GM23248 (cell line): ENCODE results near the gene SSH3. TPM values are rescaled to one million over a fixed set of nuclear protein-coding genes. Genes with fewer than 3 reads are reported as not detected.
"Not testable (repeated sequence)": the region's sequence is repeated elsewhere in the genome, so short reads cannot be mapped to it uniquely, and the experiment has no call there.

Experiments used
- DNase-seq: peaks from one replicate; pipeline ENCODE4 v3.0.0-alpha.2; 2015
- H2AFZ ChIP-seq: fragments of 200-600 bp; sonication (generic); 2 replicates; pipeline ENCODE4 v1.6.1; 2016; ENCODE audit warnings: antibody characterized with exemption
- H3F3A ChIP-seq: fragments of 200-600 bp; sonication (generic); 2 replicates; pipeline ENCODE4 v1.6.1; 2016; ENCODE audit warnings: mild to moderate bottlenecking, antibody characterized with exemption, mixed run types; ENCODE audit not compliant: insufficient read depth
- H3K27ac ChIP-seq: fragments of 200-600 bp; sonication (generic); 2 replicates; pipeline ENCODE4 v1.5.1; 2016; ENCODE audit warnings: mild to moderate bottlenecking
- H3K27me3 ChIP-seq: fragments of 200-600 bp; sonication (generic); replicated peaks from 2 replicates; pipeline ENCODE4 v1.6.1; 2016; ENCODE audit warnings: mild to moderate bottlenecking; ENCODE audit not compliant: insufficient read depth
- H3K36me3 ChIP-seq: fragments of 200-600 bp; sonication (generic); 2 replicates; pipeline ENCODE4 v1.6.1; 2016; ENCODE audit warnings: low read depth, mild to moderate bottlenecking
- H3K4me1 ChIP-seq: fragments of 200-600 bp; sonication (generic); 2 replicates; pipeline ENCODE4 v1.6.1; 2016; ENCODE audit warnings: mild to moderate bottlenecking; ENCODE audit not compliant: insufficient read depth
- H3K4me2 ChIP-seq: fragments of 200-600 bp; sonication (generic); one replicate; pipeline ENCODE4 v1.6.1; 2016; ENCODE audit warnings: mild to moderate bottlenecking; ENCODE audit not compliant: unreplicated experiment
- H3K4me3 ChIP-seq: fragments of 200-600 bp; sonication (generic); 2 replicates; pipeline ENCODE4 v1.5.1; 2016; ENCODE audit warnings: mild to moderate bottlenecking
- H3K79me2 ChIP-seq: fragments of 200-600 bp; sonication (generic); 2 replicates; pipeline ENCODE4 v1.6.1; 2016; ENCODE audit warnings: mild to moderate bottlenecking; ENCODE audit not compliant: insufficient read depth
- H3K9ac ChIP-seq: fragments of 200-600 bp; sonication (generic); 2 replicates; pipeline ENCODE4 v1.6.1; 2016; ENCODE audit warnings: mild to moderate bottlenecking
- H3K9me2 ChIP-seq: fragments of 200-600 bp; sonication (generic); 2 replicates; pipeline ENCODE4 v1.6.1; 2016; ENCODE audit warnings: mixed run types, mild to moderate bottlenecking, moderate library complexity; ENCODE audit not compliant: insufficient read depth
- H3K9me3 ChIP-seq: fragments of 200-600 bp; sonication (generic); one replicate; pipeline ENCODE4 v1.6.1; 2017; ENCODE audit warnings: low read depth
- H4K20me1 ChIP-seq: fragments of 200-600 bp; sonication (generic); 2 replicates; pipeline ENCODE4 v1.6.0; 2016; ENCODE audit not compliant: insufficient read depth
- EZH2 ChIP-seq: fragments of 200-600 bp; sonication (generic); IDR thresholded peaks from 2 replicates; pipeline ENCODE4 v1.6.1; 2018; ENCODE audit warnings: antibody characterized with exemption, mild to moderate bottlenecking; ENCODE audit not compliant: insufficient read depth, poor library complexity, severe bottlenecking
- EZH2phosphoT487 ChIP-seq: fragments of 200-600 bp; sonication (generic); IDR thresholded peaks from 2 replicates; pipeline ENCODE4 v1.6.1; 2018; ENCODE audit warnings: antibody characterized with exemption, moderate library complexity, mild to moderate bottlenecking, low read depth; ENCODE audit not compliant: insufficient read depth
- WGBS, 2 experiments: methylation state at CpG; one replicate each; pipeline ENCODE4 v1.1.6; 2015 to 2017; ENCODE audit warnings: low lambda C conversion rate in 2 of 2, low coverage in 1 of 2; ENCODE audit errors: missing lambda C conversion rate in 2 of 2; 5-methylcytosine and 5-hydroxymethylcytosine counted together
- in situ Hi-C: fragments of 300-500 bp; cut with MboI; formaldehyde crosslinking; loops from 2 replicates; pipeline ENCODE4 v1.15.0; 2020
- polyA plus RNA-seq: library from polyadenylated mRNA; unstranded; fragments of >200 nt; fragmentation: Nextera tagmentation; extraction: Ambion mirVana; gene quantifications from 2 replicates; pipeline ENCODE4 v1.2.1, GENCODE V29; 2016
- total RNA-seq: library from RNA; depleted of rRNA; stranded (reverse); fragments of >200 nt; shearing (Covaris generic); gene quantifications from 2 replicates; pipeline ENCODE4 v1.2.3, GENCODE V29; 2014

Gene SSH3
- total and polyA plus RNA-seq, 2 experiments from 2014 or later = 20.1 to 26.4 TPM

DNA sequence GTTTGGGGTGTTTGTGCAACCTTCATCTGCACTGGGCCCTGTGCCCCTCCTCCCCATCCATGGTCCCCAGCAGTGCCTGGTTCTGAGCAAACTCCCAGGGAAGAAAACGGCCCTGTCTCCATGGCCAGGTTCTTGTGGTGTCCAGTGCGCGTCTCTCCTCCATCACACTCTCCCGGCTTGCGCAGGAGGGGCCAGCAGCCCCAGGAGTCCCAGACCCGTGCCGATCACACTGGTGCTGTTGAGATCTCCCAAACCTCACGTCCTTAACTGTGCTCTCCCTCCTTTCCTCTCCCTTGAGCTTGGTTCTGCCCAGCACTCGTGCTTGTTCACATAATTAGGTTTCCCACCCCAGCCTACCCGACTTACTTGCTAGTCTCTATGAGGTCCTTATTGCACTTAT is 48.0 kb upstream of the SSH3 start:
- H3K36me3 ChIP-seq = peaks cover 60% of the 10 kb centered on the region
- H3K9me2 ChIP-seq = no peaks in the 10 kb centered on the region

DNA sequence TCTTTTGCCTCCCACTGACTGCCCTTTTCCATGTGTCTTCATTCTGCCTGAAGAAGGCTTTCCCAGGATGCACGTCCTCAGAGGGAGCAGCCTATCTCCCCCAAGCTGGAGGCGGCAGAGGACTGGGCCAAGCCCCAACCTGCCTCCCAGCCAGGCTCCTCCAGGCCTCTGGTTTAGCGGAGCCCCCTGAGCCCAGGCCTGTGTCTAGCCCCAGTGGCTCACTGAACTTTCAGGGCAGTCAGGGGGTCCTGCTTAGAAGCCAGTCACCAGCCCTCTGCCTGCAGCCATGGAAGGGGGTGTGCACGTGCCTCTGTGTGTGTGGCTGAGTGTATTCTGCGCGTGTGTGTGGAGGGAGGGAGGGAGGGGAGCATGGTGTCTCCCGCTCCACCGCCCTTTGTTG is 47.5 kb upstream of the SSH3 start:
- no peak overlapping the region for H2AFZ ChIP-seq
- H3F3A ChIP-seq = peaks cover 58% of the 10 kb centered on the region
- no peak for DNase-seq
- WGBS, 2 experiments = 75 to 86% methylated on average over 4 to 8 of the region's 8 CpGs
- H3K4me2 ChIP-seq = no peak overlapping the region
- H3K9me3 ChIP-seq = no peaks in the 10 kb centered on the region
- H4K20me1 ChIP-seq = no peaks in the 10 kb centered on the region
- H3K27me3 ChIP-seq = no peaks in the 10 kb centered on the region
- no peak for TF ChIP-seq EZH2
- no peak for TF ChIP-seq EZH2phosphoT487
- in situ Hi-C loops = no loop called here
- H3K36me3 ChIP-seq = peaks cover 55% of the 10 kb centered on the region
- H3K27ac ChIP-seq = no peak overlapping the region
- H3K9me2 ChIP-seq = no peaks in the 10 kb centered on the region
- H3K79me2 ChIP-seq = peaks cover 15% of the 10 kb centered on the region
- no peak overlapping the region for H3K4me3 ChIP-seq
- no peaks in the 10 kb centered on the region for H3K4me1 ChIP-seq
- no peak overlapping the region for H3K9ac ChIP-seq

More for the DNA sequence above, 48.0 kb upstream of the SSH3 start:
- TF ChIP-seq EZH2 = no peak
- no peak for TF ChIP-seq EZH2phosphoT487
- Histone ChIP-seq H3K4me2 (no peak overlapping the region), H3K4me1 (no peaks in the 10 kb centered on the region), H3K4me3 (no peak overlapping the region), H3K27ac (no peak overlapping the region), H3K27me3 (no peaks in the 10 kb centered on the region), H3F3A (peaks cover 58% of the 10 kb centered on the region), H3K9me3 (no peaks in the 10 kb centered on the region), H4K20me1 (no peaks in the 10 kb centered on the region), H2AFZ (no peak overlapping the region), H3K9ac (no peak overlapping the region), H3K79me2 (peaks cover 18% of the 10 kb centered on the region)
- DNase-seq = no peak
- WGBS, 2 experiments = 83 to 84% methylated on average over 10 of the region's 10 CpGs
- in situ Hi-C loops = no loop called here

DNA sequence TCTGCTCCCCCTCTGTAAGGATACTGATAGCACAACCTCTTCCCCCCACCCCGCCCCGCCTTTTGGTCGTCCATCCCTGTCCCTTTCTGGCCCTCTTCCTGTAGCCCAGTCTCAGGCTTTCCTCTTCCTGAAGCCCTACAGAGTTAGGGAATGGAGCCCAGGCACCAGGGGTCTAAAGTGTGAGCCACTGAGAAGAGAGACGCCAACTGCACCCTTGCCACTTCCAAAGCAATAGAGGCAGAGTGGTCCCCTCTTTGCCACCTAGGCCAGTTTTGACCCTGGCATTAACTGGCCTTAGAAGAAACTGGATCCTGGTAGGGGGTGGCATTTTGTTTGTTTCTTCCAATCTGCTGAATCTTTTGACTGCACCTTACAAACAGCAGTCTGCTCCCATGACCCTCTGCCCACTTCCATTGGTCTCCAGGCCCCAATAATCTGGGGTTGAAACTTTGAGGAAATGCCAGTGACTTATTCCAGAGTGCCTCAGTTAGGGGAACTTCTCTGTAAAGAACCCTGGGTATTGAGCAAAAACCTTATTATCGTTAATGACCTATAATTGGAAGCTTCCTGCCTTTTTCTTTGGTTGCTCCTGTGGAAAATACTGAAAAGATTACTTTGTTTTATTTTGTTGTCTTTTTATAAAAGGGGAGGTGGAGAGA is 46.7 kb upstream of the SSH3 start:
- peaks cover 53% of the 10 kb centered on the region for H3F3A ChIP-seq
- no peaks in the 10 kb centered on the region for H3K4me1 ChIP-seq
- no peak overlapping the region for H3K4me3 ChIP-seq
- WGBS, 2 experiments = 71 to 73% methylated on average over 5 of the region's 5 CpGs
- no peak overlapping the region for H3K9ac ChIP-seq
- in situ Hi-C loops = no loop called here
- no peak overlapping the region for H3K4me2 ChIP-seq
- TF ChIP-seq EZH2phosphoT487 = no peak
- no peak for TF ChIP-seq EZH2
- H3K27me3 ChIP-seq = no peaks in the 10 kb centered on the region
- H4K20me1 ChIP-seq = no peaks in the 10 kb centered on the region
- no peaks in the 10 kb centered on the region for H3K9me3 ChIP-seq
- DNase-seq = no peak
- H3K36me3 ChIP-seq = peaks cover 47% of the 10 kb centered on the region
- no peaks in the 10 kb centered on the region for H3K9me2 ChIP-seq
- no peak overlapping the region for H3K27ac ChIP-seq
- H2AFZ ChIP-seq = no peak overlapping the region
- H3K79me2 ChIP-seq = peaks cover 8% of the 10 kb centered on the region

DNA sequence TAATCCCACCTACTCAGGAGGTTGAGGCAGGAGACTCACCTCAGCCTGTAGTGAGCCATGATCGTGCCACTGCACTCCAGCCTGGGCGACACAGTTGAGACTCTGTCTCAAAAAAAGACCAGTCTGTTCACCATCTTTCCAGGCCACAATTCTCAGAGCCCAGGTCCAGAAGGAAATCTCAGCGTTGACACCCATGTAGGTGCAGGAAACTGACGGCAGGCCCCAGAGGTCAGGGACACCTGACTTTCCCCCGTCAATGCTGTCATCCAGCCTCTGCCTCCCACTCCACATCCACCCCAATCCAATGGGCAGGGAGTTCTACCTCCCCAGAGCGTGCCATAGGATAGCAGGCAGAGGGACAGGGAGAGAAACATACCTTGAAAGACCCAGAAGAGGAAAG is 42.9 kb upstream of the SSH3 start:
- WGBS, 2 experiments = 66 to 69% methylated on average over 6 of the region's 6 CpGs
- Histone ChIP-seq H3K27ac (no peak overlapping the region), H3K79me2 (no peaks in the 10 kb centered on the region), H3K9me2 (no peaks in the 10 kb centered on the region), H3K4me3 (no peak overlapping the region), H3K4me1 (peaks cover 10% of the 10 kb centered on the region), H3K9ac (no peak overlapping the region), H3K27me3 (no peaks in the 10 kb centered on the region), H3K36me3 (peaks cover 17% of the 10 kb centered on the region; the same call in 1 of the 2 replicates), H2AFZ (no peak overlapping the region), H3K4me2 (no peak overlapping the region), H3K9me3 (no peaks in the 10 kb centered on the region), H4K20me1 (no peaks in the 10 kb centered on the region), H3F3A (peaks cover 40% of the 10 kb centered on the region)
- no peak for TF ChIP-seq EZH2phosphoT487
- no peak for TF ChIP-seq EZH2
- no peak for DNase-seq
- in situ Hi-C loops = no loop called here

DNA sequence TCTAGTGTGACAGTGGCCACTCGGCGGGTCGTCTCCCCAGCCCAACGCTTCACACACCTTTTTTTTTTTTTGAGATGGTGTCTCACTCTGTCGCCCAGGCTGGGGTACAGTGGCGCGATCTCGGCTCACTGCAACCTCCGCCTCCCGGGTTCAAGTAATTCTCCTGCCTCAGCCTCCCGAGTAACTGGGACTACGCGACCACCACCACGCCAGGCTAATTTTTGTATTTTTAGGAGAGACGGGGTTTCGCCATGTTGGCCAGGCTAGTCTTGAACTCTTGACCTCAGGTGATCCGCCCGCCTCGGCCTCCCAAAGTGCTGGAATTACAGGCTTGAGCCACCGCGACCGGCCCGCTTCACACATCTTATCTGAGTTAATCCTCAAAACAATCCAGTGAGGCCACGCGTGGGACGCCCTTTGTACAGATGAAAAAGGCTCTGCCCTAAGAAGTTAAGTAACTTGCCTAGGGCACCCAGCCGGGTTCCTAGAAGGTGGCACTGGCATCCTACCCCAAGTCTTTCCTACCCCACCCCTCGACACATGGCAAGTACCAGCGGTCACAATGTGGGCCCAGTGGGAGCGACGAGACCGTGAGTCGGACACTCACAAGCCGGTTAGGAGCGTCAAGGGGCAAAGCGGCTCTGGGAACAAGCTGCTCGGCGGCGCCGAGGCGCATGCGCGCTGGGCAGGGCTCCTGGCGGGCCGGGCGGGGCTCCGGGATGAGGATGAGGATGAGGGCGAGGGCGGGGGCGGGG is 42.3 kb upstream of the SSH3 start:
- H3K79me2 ChIP-seq, H4K20me1 ChIP-seq, H3K9me2 ChIP-seq, in situ Hi-C loops, H3K9me3 ChIP-seq, H3K27me3 ChIP-seq, H3K27ac ChIP-seq: not testable (repeated sequence)
- H3K4me3 ChIP-seq = peak overlapping the region; percentile 68
- H3K4me1 ChIP-seq = peaks cover 14% of the 10 kb centered on the region
- H3K4me2 ChIP-seq = peak overlapping the region; percentile 74
- peaks cover 11% of the 10 kb centered on the region; the same call in 1 of the 2 replicates for H3K36me3 ChIP-seq
- 29 to 31% methylated on average over 41 to 50 of the region's 50 CpGs for WGBS, 2 experiments
- H2AFZ ChIP-seq = peak overlapping the region; percentile 88
- peaks cover 39% of the 10 kb centered on the region for H3F3A ChIP-seq
- H3K9ac ChIP-seq = peak overlapping the region; percentile 60
- DNase-seq = peak; percentile 79
